IMR-90 (cell line): ENCODE data around the gene OPA3. TPM values are rescaled to one million over a fixed set of nuclear protein-coding genes. Genes with fewer than 3 reads are reported as not detected.

Experiments
- ATAC-seq: fragments of 200-7000 bp; cut with Tn5 transposase; 2 replicates; pipeline ENCODE4 v1.9.1; 2020; ENCODE audit warnings: low read depth, mild to moderate bottlenecking, moderate library complexity
- BruUV-seq: library from RNA; stranded (reverse); fragments of 400-500 nt; replicated peaks from 2 replicates; lab custom pipeline; 2021; lab: Mats Ljungman, UMichigan
- CTCF ChIA-PET: fragments of 300-600 bp; formaldehyde crosslinking; extraction: SDS; loops from one replicate; lab custom pipeline; 2021; ENCODE audit warnings: antibody characterized with exemption; lab: Yijun Ruan, JAX
- POLR2A ChIA-PET: fragments of 300-600 bp; sonication (Branson Sonifier 250); formaldehyde crosslinking; loops from one replicate; lab custom pipeline; 2022; ENCODE audit warnings: antibody characterized with exemption; ENCODE audit not compliant: unreplicated experiment; lab: Charles Lee
- DNase-seq: peaks from one replicate; pipeline ENCODE4 v3.0.0; 2013
- H2AFZ ChIP-seq: replicated peaks from 2 replicates; pipeline ENCODE3; 2013; ENCODE audit warnings: low read length, mild to moderate bottlenecking; ENCODE audit not compliant: poor library complexity
- H2AK5ac ChIP-seq: 2 replicates; pipeline ENCODE4 v1.6.1; 2013; ENCODE audit warnings: low read depth, low read length, inconsistent platforms
- H2AK9ac ChIP-seq: replicated peaks from 2 replicates; pipeline ENCODE3; 2013; ENCODE audit warnings: mild to moderate bottlenecking, low read depth, low read length, moderate library complexity; ENCODE audit not compliant: poor library complexity
- H2BK120ac ChIP-seq: 2 replicates; pipeline ENCODE4 v1.6.1; 2013; ENCODE audit warnings: low read depth, low read length, inconsistent platforms
- H2BK15ac ChIP-seq: 3 replicates; pipeline ENCODE4 v1.6.1; 2013; ENCODE audit warnings: low read depth, low read length, inconsistent platforms
- H2BK20ac ChIP-seq: 2 replicates; pipeline ENCODE4 v1.6.1; 2013; ENCODE audit warnings: low read depth, mild to moderate bottlenecking, inconsistent platforms, low read length, moderate library complexity
- H2BK5ac ChIP-seq: 2 replicates; pipeline ENCODE4 v1.6.1; 2013; ENCODE audit warnings: mild to moderate bottlenecking, low read depth, low read length, inconsistent platforms; ENCODE audit not compliant: poor library complexity, severe bottlenecking
- H3K14ac ChIP-seq: replicated peaks from 2 replicates; pipeline ENCODE4 v1.6.1; 2013; ENCODE audit warnings: low read depth, low read length, inconsistent platforms
- H3K18ac ChIP-seq: 2 replicates; pipeline ENCODE4 v1.6.1; 2013; ENCODE audit warnings: low read depth, low read length, control low read depth
- H3K23ac ChIP-seq: 2 replicates; pipeline ENCODE4 v1.6.1; 2013; ENCODE audit warnings: low read depth, low read length, inconsistent platforms
- H3K27ac ChIP-seq: 2 replicates; pipeline ENCODE4 v1.5.1; 2013; ENCODE audit warnings: mild to moderate bottlenecking, control low read depth, low read length; ENCODE audit not compliant: insufficient read depth
- H3K27me3 ChIP-seq: 2 replicates; pipeline ENCODE4 v1.6.1; 2013; ENCODE audit warnings: low read length; ENCODE audit not compliant: control insufficient read depth, insufficient read depth
- H3K36me3 ChIP-seq: 2 replicates; pipeline ENCODE4 v1.6.1; 2013; ENCODE audit warnings: low read length, mixed read lengths; ENCODE audit not compliant: control insufficient read depth, insufficient read depth
- H3K4ac ChIP-seq: 2 replicates; pipeline ENCODE4 v1.6.1; 2013; ENCODE audit warnings: low read depth, low read length, inconsistent platforms
- H3K4me1 ChIP-seq: 2 replicates; pipeline ENCODE4 v1.6.1; 2013; ENCODE audit warnings: low read length, mixed read lengths; ENCODE audit not compliant: control insufficient read depth, insufficient read depth
- H3K4me2 ChIP-seq: 2 replicates; pipeline ENCODE4 v1.6.1; 2013; ENCODE audit warnings: low read depth, mild to moderate bottlenecking, control low read depth, low read length, moderate library complexity
- H3K4me3 ChIP-seq: 2 replicates; pipeline ENCODE4 v1.5.1; 2013; ENCODE audit warnings: low read depth, mild to moderate bottlenecking, control low read depth, low read length, moderate library complexity; ENCODE audit not compliant: insufficient read depth
- H3K56ac ChIP-seq: 2 replicates; pipeline ENCODE4 v1.6.1; 2013; ENCODE audit warnings: low read length, inconsistent platforms; ENCODE audit not compliant: insufficient read depth; ENCODE audit errors: extremely low read depth
- H3K79me1 ChIP-seq, 2 experiments: 2 replicates each; pipeline ENCODE4 v1.6.1; 2013; ENCODE audit warnings: low read length in 2 of 2, inconsistent platforms in 1 of 2, low read depth in 1 of 2
- H3K9ac ChIP-seq: 2 replicates; pipeline ENCODE4 v1.6.1; 2013; ENCODE audit warnings: low read depth, low read length, control low read depth
- H3K9me1 ChIP-seq: 2 replicates; pipeline ENCODE4 v1.6.1; 2013; ENCODE audit warnings: low read length, inconsistent platforms; ENCODE audit not compliant: insufficient read depth
- H3K9me3 ChIP-seq: 2 replicates; pipeline ENCODE4 v1.6.1; 2013; ENCODE audit warnings: low read length; ENCODE audit not compliant: control insufficient read depth, insufficient read depth
- H4K20me1 ChIP-seq: 2 replicates; pipeline ENCODE4 v1.6.1; 2013; ENCODE audit warnings: low read length, inconsistent platforms; ENCODE audit not compliant: insufficient read depth
- H4K5ac ChIP-seq: 2 replicates; pipeline ENCODE4 v1.6.1; 2013; ENCODE audit warnings: mild to moderate bottlenecking, low read depth, low read length, control low read depth
- H4K8ac ChIP-seq, 2 experiments: 2 replicates each; pipeline ENCODE4 v1.6.1; 2013; ENCODE audit warnings: low read depth in 2 of 2, low read length in 2 of 2, control low read depth in 1 of 2, inconsistent platforms in 1 of 2
- H4K91ac ChIP-seq: 2 replicates; pipeline ENCODE4 v1.6.1; 2013; ENCODE audit warnings: low read depth, low read length, inconsistent platforms; ENCODE audit not compliant: insufficient read depth
- BHLHE40 ChIP-seq: fragments of 150-350 bp; IDR thresholded peaks from 2 replicates; pipeline ENCODE4 v1.6.1; 2016; ENCODE audit warnings: mild to moderate bottlenecking, low read depth, low read length
- CEBPB ChIP-seq: IDR thresholded peaks from 2 replicates; pipeline ENCODE4 v1.6.1; 2012; ENCODE audit warnings: low read depth, low read length, improper control_type of control experiment
- CHD1 ChIP-seq: IDR thresholded peaks from 2 replicates; pipeline ENCODE4 v1.6.1; 2012; ENCODE audit warnings: low read depth, low read length, improper control_type of control experiment
- FOS ChIP-seq: fragments of 150-350 bp; IDR thresholded peaks from 2 replicates; pipeline ENCODE4 v1.6.1; 2016; ENCODE audit warnings: low read depth, low read length
- MAZ ChIP-seq: IDR thresholded peaks from 2 replicates; pipeline ENCODE4 v1.6.1; 2012; ENCODE audit warnings: low read depth, mild to moderate bottlenecking, low read length, improper control_type of control experiment, moderate library complexity, borderline replicate concordance
- MXI1 ChIP-seq: IDR thresholded peaks from 2 replicates; pipeline ENCODE4 v1.6.1; 2012; ENCODE audit warnings: low read depth, mild to moderate bottlenecking, low read length, moderate library complexity, borderline replicate concordance
- NFE2L2 ChIP-seq: fragments of 150-350 bp; IDR thresholded peaks from 2 replicates; pipeline ENCODE4 v1.6.1; 2016; ENCODE audit warnings: low read depth, mild to moderate bottlenecking, low read length
- RAD21 ChIP-seq: IDR thresholded peaks from 2 replicates; pipeline ENCODE4 v1.6.1; 2012; ENCODE audit warnings: low read length, improper control_type of control experiment
- RCOR1 ChIP-seq: IDR thresholded peaks from 2 replicates; pipeline ENCODE4 v1.6.1; 2012; ENCODE audit warnings: mild to moderate bottlenecking, low read length, improper control_type of control experiment; ENCODE audit not compliant: insufficient replicate concordance
- RFX5 ChIP-seq: IDR thresholded peaks from 2 replicates; pipeline ENCODE4 v1.8.0; 2012; ENCODE audit warnings: low read depth, mild to moderate bottlenecking, low read length, moderate library complexity
- SMC3 ChIP-seq: fragments of 150-350 bp; IDR thresholded peaks from 2 replicates; pipeline ENCODE4 v1.6.1; 2016; ENCODE audit warnings: low read depth, mild to moderate bottlenecking, antibody characterized with exemption, low read length, moderate library complexity
- WGBS, 2 experiments: methylation state at CpG; one replicate each; pipeline versions ENCODE4 v1.1.5 to v1.1.7; 2013; ENCODE audit warnings: missing lambda C conversion rate in 2 of 2; ENCODE audit not compliant: insufficient read length in 1 of 2; ENCODE audit errors: extremely low coverage in 2 of 2; 5-methylcytosine and 5-hydroxymethylcytosine counted together
- dilution Hi-C: fragments of 300-500 bp; cut with HindIII; formaldehyde crosslinking; loops from one replicate; pipeline ENCODE4 v1.14.3; 2018; ENCODE audit warnings: low sequenced_read_pairs; ENCODE audit not compliant: unreplicated experiment
- in situ Hi-C: fragments of 300-500 bp; cut with MboI; formaldehyde crosslinking; loops from 3 replicates; pipeline ENCODE4 v1.14.3; 2019; ENCODE audit warnings: low sequenced_read_pairs, inconsistent platforms, mixed read lengths
- intact Hi-C: fragments of 100-400 bp; cut with micrococcal nuclease; formaldehyde crosslinking; loops from 2 replicates; pipeline ENCODE4 v1.10.0; 2022
- polyA plus RNA-seq, 3 experiments: library from polyadenylated mRNA; depleted of rRNA; stranded (reverse); fragments of >200 nt; gene quantifications; 2 replicates each; pipeline ENCODE4 v1.2.3, GENCODE V29; 2012; ENCODE audit warnings: low replicate concordance in 1 of 3
- total RNA-seq: library from RNA; depleted of rRNA; stranded (reverse); fragments of >200 nt; gene quantifications from 2 replicates; pipeline ENCODE4 v1.2.3, GENCODE V29; 2012
- TF ChIP-seq, protein P1 (sequence below): conservative IDR thresholded peaks from 2 replicates; pipeline ENCODE4 v1.5.1; 2012; ENCODE audit warnings: mild to moderate bottlenecking, low read depth, low read length, improper control_type of control experiment

The OPA3 gene
- total and polyA plus RNA-seq, 2 of the 4 experiments (the other 2 are of a cell fraction) = 5.2 to 9.6 TPM

DNA sequence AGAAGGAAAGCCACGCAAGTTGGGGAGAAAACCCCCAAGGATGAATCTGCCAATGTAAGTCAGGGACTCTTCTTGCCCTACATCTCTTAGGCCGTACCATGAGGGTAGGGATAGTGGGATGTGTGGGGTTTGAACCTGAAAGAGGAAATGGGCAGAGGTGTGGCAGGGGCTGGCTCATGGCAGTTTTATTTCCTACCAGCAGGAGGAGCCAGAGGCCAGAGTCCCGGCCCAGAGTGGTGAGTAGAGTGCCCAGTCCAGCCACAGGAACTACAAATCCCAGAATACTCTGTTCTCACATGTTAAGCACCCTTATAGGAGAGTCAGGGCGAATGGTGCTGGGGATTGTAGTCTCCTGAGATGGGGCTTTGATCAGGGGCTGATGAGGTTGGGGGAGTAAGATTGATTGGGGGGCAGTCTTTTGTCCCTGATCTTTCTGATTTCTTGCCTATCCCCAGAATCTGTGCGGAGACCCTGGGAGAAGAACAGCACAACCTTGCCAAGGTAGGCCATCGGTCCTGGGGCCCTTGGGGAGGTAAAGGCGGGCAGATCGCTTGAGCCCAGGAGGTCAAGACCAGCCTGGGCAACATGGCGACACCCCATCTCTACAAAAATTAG is 60.9 kb downstream of the OPA3 start:
- Histone ChIP-seq H3K14ac (no peak overlapping the region), H3K4me2 (no peak overlapping the region), H4K91ac (no peak overlapping the region), H2BK20ac (no peak overlapping the region), H4K5ac (no peak overlapping the region), H3K4me3 (no peak overlapping the region), H2BK15ac (no peak overlapping the region), H3K23ac (no peak overlapping the region), H3K56ac (no peak overlapping the region), H3K27me3 (no peaks in the 10 kb centered on the region), H3K9me1 (0 out of 2 replicates have a peak, but pooled peaks cover 4% of the 10 kb centered on the region), H3K4ac (no peak overlapping the region), H2AFZ (peak overlapping the region; percentile 23), H3K4me1 (peaks cover 2% of the 10 kb centered on the region; the same call in 1 of the 2 replicates), H3K79me1 (peaks cover 19 to 64% of the 10 kb centered on the region in 2 experiments), H3K27ac (no peak overlapping the region), H4K20me1 (peaks cover 66% of the 10 kb centered on the region), H2AK9ac (peak overlapping the region; percentile 1), H3K9me3 (no peaks in the 10 kb centered on the region), H3K9ac (no peak overlapping the region), H4K8ac (no peak overlapping the region), H3K18ac (no peak overlapping the region), H2BK5ac (no peak overlapping the region), H3K36me3 (peaks cover 57% of the 10 kb centered on the region), H2BK120ac (no peak overlapping the region), H2AK5ac (no peak overlapping the region)
- ATAC-seq (peak; percentile 92), DNase-seq (peak; percentile 80)
- TF ChIP-seq CEBPB (no peak), MAZ (no peak; the same call in 1 of the 2 replicates), RFX5 (no peak), CHD1 (no peak), RCOR1 (no peak), MXI1 (peak; percentile 27; the same call in 1 of the 2 replicates), BHLHE40 (0 out of 2 replicates have a peak, but pooled peaks have one; percentile 10), SMC3 (peak; percentile 72), NFE2L2 (no peak), FOS (no peak), RAD21 (peak; percentile 93)
- TF ChIP-seq, protein P1, sequence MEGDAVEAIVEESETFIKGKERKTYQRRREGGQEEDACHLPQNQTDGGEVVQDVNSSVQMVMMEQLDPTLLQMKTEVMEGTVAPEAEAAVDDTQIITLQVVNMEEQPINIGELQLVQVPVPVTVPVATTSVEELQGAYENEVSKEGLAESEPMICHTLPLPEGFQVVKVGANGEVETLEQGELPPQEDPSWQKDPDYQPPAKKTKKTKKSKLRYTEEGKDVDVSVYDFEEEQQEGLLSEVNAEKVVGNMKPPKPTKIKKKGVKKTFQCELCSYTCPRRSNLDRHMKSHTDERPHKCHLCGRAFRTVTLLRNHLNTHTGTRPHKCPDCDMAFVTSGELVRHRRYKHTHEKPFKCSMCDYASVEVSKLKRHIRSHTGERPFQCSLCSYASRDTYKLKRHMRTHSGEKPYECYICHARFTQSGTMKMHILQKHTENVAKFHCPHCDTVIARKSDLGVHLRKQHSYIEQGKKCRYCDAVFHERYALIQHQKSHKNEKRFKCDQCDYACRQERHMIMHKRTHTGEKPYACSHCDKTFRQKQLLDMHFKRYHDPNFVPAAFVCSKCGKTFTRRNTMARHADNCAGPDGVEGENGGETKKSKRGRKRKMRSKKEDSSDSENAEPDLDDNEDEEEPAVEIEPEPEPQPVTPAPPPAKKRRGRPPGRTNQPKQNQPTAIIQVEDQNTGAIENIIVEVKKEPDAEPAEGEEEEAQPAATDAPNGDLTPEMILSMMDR = peak; percentile 93
- dilution Hi-C loops = no loop called here
- in situ Hi-C loops = loop anchor here (10.0 kb wide), 1 partner anchor 121 kb away; no protein-coding TSS in a partner anchor
- intact Hi-C loops = loop anchor here (1.0 to 5.0 kb wide), 3 partner anchors 34 to 120 kb away; no protein-coding TSS in a partner anchor
- no CpG with 5 or more reads among the region's 9 CpGs for WGBS, 2 experiments
- POLR2A ChIA-PET = no interaction called here
- CTCF ChIA-PET = no interaction called here
- BruUV-seq = no TSS peak
